NB4 (cell line): ENCODE measurements around the gene ARID4A.

ENCODE experiments used
- DNase-seq: peaks from one replicate; pipeline ENCODE4 v3.0.0; 2010; ENCODE audit warnings: low read depth
- H3K4me3 ChIP-seq: one replicate; pipeline ENCODE4 v1.5.1; 2011; ENCODE audit warnings: mild to moderate bottlenecking, low read depth, low read length, moderate library complexity
- CTCF ChIP-seq: IDR thresholded peaks from one replicate; pipeline ENCODE4 v1.5.1; 2012; ENCODE audit warnings: low read depth, low read length
- MAX ChIP-seq: IDR thresholded peaks from 2 replicates; pipeline ENCODE4 v1.6.1; 2011; ENCODE audit warnings: low read depth, low read length
- MYC ChIP-seq: IDR thresholded peaks from 2 replicates; pipeline ENCODE4 v1.6.1; 2011; ENCODE audit warnings: low read depth, low read length
- POLR2A ChIP-seq: IDR thresholded peaks from 2 replicates; pipeline ENCODE4 v1.6.1; 2011; ENCODE audit warnings: mild to moderate bottlenecking; ENCODE audit not compliant: insufficient read length; ENCODE audit errors: extremely low read depth

ARID4A gene

GRCh38 chr14:58274881-58275280 lies 23.5 kb upstream of the ARID4A start:
- H3K4me3 ChIP-seq, result no peak overlapping the region
- TF ChIP-seq MAX (no peak), CTCF (no peak), POLR2A (no peak), MYC (no peak)
- peak; percentile 21 for DNase-seq

GRCh38 chr14:58275527-58276190 lies 22.7 kb upstream of the ARID4A start:
- TF ChIP-seq MYC (no peak), MAX (no peak), CTCF (no peak), POLR2A (no peak)
- no peak for DNase-seq
- H3K4me3 ChIP-seq, result no peak overlapping the region

- no peak for DNase-seq
- TF ChIP-seq CTCF (no peak), MYC (no peak), POLR2A (no peak), MAX (no peak)
- no peak overlapping the region for H3K4me3 ChIP-seq
These were observed 22.1 kb upstream of the ARID4A start for GRCh38 chr14:58276208-58276607.

GRCh38 chr14:58278177-58278576 lies 20.2 kb upstream of the ARID4A start:
- no peak for TF ChIP-seq CTCF
- no peak for TF ChIP-seq MYC
- TF ChIP-seq POLR2A, result no peak
- H3K4me3 ChIP-seq, result no peak overlapping the region
- no peak for DNase-seq

GRCh38 chr14:58280954-58281787 lies 17.2 kb upstream of the ARID4A start:
- TF ChIP-seq MYC (no peak), CTCF (no peak), POLR2A (no peak), MAX (no peak)
- no peak overlapping the region for H3K4me3 ChIP-seq
- peak; percentile 30 for DNase-seq
